Parathyroid adenoma (tissue), 2 donors: ENCODE measurements around the gene IL6ST.

Experiments used
- H2AFZ ChIP-seq: fragments of 300-600 bp; sonication (generic); one replicate; pipeline ENCODE4 v1.7.0; 2017; ENCODE audit warnings: antibody characterized with exemption, mild to moderate bottlenecking
- H3K27ac ChIP-seq: fragments of 300-600 bp; sonication (generic); one replicate; pipeline ENCODE4 v1.7.0; 2017
- H3K27me3 ChIP-seq: fragments of 300-600 bp; sonication (generic); one replicate; pipeline ENCODE4 v1.7.0; 2017; ENCODE audit warnings: low read length; ENCODE audit not compliant: control insufficient read depth, insufficient read depth
- H3K36me3 ChIP-seq: fragments of 300-600 bp; sonication (generic); one replicate; pipeline ENCODE4 v1.7.0; 2017; ENCODE audit warnings: low read length; ENCODE audit not compliant: control insufficient read depth, insufficient read depth
- H3K4me1 ChIP-seq: fragments of 300-600 bp; sonication (generic); one replicate; pipeline ENCODE4 v1.7.0; 2017; ENCODE audit warnings: control low read depth
- H3K4me2 ChIP-seq: fragments of 300-600 bp; sonication (generic); one replicate; pipeline ENCODE4 v1.7.0; 2017; ENCODE audit warnings: low read length
- H3K4me3 ChIP-seq: fragments of 300-600 bp; sonication (generic); one replicate; pipeline ENCODE4 v1.7.0; 2017; ENCODE audit warnings: low read depth, low read length
- H3K79me2 ChIP-seq: fragments of 300-600 bp; sonication (generic); one replicate; pipeline ENCODE4 v1.7.0; 2017; ENCODE audit warnings: control low read depth
- H3K9ac ChIP-seq: fragments of 300-600 bp; sonication (generic); one replicate; pipeline ENCODE4 v1.7.0; 2017; ENCODE audit warnings: mild to moderate bottlenecking
- H3K9me3 ChIP-seq: fragments of 300-600 bp; sonication (generic); one replicate; pipeline ENCODE4 v1.7.0; 2017; ENCODE audit warnings: low read length; ENCODE audit not compliant: control insufficient read depth
- CTCF ChIP-seq: fragments of 300-600 bp; sonication (generic); IDR thresholded peaks from one replicate; pipeline ENCODE4 v1.7.0; 2017; ENCODE audit warnings: antibody characterized with exemption, mild to moderate bottlenecking
- donor health status: primary hyperparathyroidism.

IL6ST gene

GRCh38 chr5:55926476-55926875, 68.3 kb downstream of the IL6ST start:
- H3K4me3 ChIP-seq: no peak overlapping the region
- no peak overlapping the region for H2AFZ ChIP-seq
- H3K27ac ChIP-seq: no peak overlapping the region
- no peaks in the 10 kb centered on the region for H3K9me3 ChIP-seq
- H3K79me2 ChIP-seq: no peaks in the 10 kb centered on the region
- H3K4me2 ChIP-seq: no peak overlapping the region
- H3K4me1 ChIP-seq: peaks cover 4% of the 10 kb centered on the region
- H3K27me3 ChIP-seq: no peaks in the 10 kb centered on the region
- no peaks in the 10 kb centered on the region for H3K36me3 ChIP-seq
- no peak overlapping the region for H3K9ac ChIP-seq
- no peak for TF ChIP-seq CTCF

- no peaks in the 10 kb centered on the region for H3K9me3 ChIP-seq
- no peak for TF ChIP-seq CTCF
- no peaks in the 10 kb centered on the region for H3K79me2 ChIP-seq
- H3K4me1 ChIP-seq: peaks cover 4% of the 10 kb centered on the region
- H3K4me2 ChIP-seq: no peak overlapping the region
- no peak overlapping the region for H2AFZ ChIP-seq
- no peaks in the 10 kb centered on the region for H3K27me3 ChIP-seq
- H3K4me3 ChIP-seq: no peak overlapping the region
- no peaks in the 10 kb centered on the region for H3K36me3 ChIP-seq
- H3K27ac ChIP-seq: no peak overlapping the region
- H3K9ac ChIP-seq: no peak overlapping the region
These were observed 69.1 kb downstream of the IL6ST start for GRCh38 chr5:55925712-55926111.

GRCh38 chr5:55925181-55925580, 69.6 kb downstream of the IL6ST start:
- Histone ChIP-seq H3K4me1 (peaks cover 4% of the 10 kb centered on the region), H3K36me3 (no peaks in the 10 kb centered on the region), H3K27ac (no peak overlapping the region), H3K79me2 (no peaks in the 10 kb centered on the region), H3K4me2 (no peak overlapping the region), H3K9ac (no peak overlapping the region), H3K27me3 (no peaks in the 10 kb centered on the region), H3K9me3 (no peaks in the 10 kb centered on the region), H3K4me3 (no peak overlapping the region), H2AFZ (no peak overlapping the region)
- no peak for TF ChIP-seq CTCF

DNA sequence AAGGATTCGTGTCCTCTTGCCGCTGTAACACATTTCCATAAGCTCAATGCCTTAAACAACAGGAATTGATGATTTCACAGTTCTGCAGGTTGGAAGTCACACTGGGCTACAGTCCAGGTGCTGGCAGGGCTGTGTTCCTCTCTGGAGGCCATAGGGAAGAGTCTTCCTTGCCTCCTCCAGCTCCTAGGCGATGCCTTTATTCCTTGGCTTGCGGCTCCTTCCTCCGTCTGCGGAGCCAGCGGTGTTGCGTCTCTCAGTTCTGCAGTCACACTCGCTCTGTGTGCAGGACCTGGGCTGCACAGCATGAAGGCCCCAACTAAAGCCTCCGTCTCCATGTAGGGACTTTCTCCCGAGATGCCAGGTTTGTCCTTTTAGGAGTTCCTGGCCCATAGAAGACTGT, 70.0 kb downstream of the IL6ST start:
- Histone ChIP-seq H3K27me3 (no peaks in the 10 kb centered on the region), H3K36me3 (no peaks in the 10 kb centered on the region), H3K9ac (no peak overlapping the region), H3K4me3 (no peak overlapping the region), H3K27ac (no peak overlapping the region), H2AFZ (no peak overlapping the region), H3K9me3 (no peaks in the 10 kb centered on the region), H3K4me2 (no peak overlapping the region), H3K4me1 (peaks cover 4% of the 10 kb centered on the region), H3K79me2 (no peaks in the 10 kb centered on the region)
- TF ChIP-seq CTCF: no peak

DNA sequence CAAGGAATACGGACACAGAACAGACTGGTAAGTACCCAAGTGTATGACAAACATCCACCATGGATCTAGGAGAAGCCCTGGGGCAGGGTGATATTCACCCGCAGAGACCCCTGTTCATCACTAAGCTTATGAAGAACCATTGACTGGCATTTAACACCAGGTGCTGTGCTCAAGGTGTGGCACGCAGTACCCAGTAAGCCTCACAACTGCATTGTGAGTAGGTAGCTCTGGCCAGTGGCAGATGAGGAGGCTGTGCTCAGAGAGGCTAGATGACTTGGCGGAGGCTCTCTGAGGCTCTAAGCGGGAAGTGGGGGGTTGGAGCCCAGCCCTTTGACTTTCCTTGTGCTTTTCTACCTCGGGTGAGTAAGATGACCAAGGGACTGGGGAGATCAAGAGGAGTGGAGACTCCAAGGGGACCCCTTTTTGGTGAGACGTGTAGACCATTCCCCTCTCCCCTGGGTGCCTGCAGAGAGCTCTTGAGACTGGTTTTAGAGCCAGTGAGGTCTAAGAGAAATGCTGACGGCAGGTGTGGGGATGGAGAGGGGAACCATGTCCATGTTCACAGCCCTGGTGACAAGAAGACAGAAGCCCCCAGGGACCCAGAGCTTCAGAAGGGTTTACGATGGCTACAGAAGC, 70.8 kb downstream of the IL6ST start:
- Histone ChIP-seq H3K9ac (no peak overlapping the region), H3K9me3 (no peaks in the 10 kb centered on the region), H3K4me2 (no peak overlapping the region), H3K79me2 (no peaks in the 10 kb centered on the region), H3K36me3 (no peaks in the 10 kb centered on the region), H2AFZ (no peak overlapping the region), H3K27ac (no peak overlapping the region), H3K27me3 (no peaks in the 10 kb centered on the region), H3K4me3 (no peak overlapping the region), H3K4me1 (peaks cover 4% of the 10 kb centered on the region)
- no peak for TF ChIP-seq CTCF
